IPS DF 4.7 (cell line): Measurements from ENCODE around the gene RNF13.

Source experiments
- DNase-seq: peaks from one replicate; pipeline ENCODE4 v3.0.0-alpha.2; 2013; ENCODE audit warnings: low spot score; ENCODE audit errors: extremely low read depth

The RNF13 gene

DNA sequence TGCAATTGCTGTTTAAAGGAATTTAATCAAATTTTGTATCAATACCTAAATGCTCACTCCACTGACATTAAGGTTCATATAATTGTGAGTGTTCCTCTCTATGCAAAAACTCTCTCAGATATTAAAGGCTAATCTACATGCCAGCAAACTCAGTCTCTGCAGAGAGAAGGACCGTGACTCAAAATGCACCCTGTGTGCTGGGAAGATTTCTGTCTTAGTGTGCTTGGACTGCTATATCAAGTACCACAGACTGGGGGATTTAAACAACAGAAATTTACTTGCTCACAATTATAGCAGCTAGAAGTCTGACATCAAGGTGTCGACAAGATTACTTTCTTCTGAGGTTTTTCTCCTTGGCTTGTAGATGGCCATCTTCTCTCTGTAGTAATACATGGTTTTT, 176.3 kb downstream of the RNF13 start:
- no peak for DNase-seq

DNA sequence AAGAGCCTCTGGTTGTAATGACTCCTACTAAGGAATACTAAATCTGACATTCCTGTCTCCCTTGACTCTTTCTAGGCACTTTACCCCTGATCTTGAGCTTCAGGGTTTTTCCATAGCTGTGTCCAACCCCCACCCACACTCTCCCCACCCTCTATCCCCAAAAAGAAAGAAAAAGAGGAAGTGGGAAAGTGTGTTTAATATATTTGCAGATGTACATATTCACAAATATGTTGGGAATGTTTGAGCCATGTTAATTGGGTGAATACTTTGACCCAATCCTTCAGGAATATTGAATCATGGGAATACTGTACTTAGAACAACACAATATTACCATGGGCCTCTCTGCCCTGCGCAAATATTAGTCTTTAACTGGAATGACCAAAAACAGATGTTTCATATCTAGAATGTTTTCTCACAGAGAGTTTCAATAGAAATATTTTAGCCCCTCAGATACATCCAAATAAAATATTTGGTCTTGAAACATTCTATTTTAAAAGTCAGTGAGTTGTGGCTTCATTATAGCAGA, 177.5 kb downstream of the RNF13 start:
- no peak for DNase-seq

DNA sequence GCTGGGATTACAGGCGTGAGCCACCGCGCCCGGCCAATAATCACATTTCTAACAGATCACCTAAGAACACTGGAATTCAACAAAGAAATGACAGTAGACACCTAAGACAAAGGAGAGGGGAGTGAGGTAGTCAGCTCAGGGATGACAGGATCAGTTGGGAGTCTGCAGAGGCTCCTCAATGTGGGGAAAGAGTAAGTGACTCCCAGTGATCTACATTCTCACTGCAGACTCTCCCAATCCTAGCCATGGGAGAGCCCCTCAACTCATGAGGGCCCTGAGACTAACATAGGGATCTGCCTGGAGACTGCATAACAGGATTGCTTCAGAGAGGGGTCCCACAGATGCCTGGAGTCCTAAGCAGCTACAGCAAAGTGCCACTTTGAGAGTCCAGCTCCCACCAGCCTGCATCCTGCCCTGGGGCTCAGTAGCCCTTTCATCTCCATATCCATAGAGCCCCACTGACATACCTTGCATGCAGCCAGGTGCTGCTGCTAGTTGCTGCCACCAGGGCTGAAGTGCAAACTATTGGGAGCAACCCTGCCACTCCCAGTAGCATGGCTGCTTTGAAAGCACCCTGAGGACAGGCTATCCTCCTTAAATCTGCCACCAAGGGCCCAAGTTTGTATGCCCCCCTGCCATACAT, 179.5 kb downstream of the RNF13 start:
- no peak for DNase-seq

DNA sequence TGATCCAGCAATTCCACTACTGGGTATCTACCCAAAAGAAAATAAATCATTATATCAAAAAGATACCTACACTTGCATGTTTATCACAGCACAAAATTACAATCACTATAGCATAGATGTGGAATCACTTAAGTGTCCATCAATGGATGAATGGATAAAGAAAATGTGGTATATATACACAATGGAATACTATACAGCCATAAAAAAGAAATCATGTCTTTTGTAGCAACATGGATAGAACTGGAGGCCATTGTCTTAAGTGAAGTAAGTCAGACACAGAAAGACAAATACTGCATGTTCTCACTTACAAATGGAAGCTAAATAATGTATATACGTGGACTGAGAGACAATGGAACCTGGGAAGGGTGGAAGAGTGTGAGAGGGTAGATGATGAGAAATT, 185.9 kb downstream of the RNF13 start:
- no peak for DNase-seq

DNA sequence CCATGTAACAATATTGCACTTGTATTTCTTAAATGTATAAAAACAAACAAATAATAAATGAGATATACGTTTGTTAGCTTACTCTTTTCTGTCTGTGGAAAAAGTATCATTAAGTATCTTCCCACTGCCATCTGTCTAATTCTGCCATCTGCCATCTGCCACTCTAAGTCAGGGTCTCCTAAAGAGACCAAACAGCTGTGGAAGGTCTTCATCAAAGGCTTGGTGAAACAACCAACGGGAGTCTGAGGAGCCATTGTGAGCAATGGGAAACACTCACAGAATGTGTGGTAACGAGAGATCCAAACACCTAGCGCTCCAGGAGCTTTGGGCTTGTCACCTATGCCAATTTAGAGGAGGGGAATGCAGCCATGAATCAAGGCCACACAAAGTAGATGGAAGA, 186.4 kb downstream of the RNF13 start:
- no peak for DNase-seq

DNA sequence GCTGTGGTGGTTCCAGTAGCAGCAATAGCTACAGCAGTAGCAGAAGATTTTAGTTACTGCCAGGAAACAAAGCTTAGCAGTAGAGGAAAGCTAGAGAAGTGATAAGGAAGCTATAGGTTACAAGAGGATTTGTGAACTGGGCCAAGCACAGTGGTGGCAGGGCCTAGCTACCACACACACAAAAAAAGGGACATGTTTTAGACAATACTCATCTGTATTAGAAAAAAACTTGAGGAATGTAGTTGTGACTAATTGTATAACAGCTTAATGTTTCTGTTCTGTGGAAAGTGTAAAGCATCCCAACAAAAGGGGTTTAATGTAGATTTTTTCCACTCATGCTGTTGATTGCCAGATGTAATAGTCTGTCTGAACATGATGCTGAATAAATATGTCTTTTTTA, 187.6 kb downstream of the RNF13 start:
- no peak for DNase-seq

DNA sequence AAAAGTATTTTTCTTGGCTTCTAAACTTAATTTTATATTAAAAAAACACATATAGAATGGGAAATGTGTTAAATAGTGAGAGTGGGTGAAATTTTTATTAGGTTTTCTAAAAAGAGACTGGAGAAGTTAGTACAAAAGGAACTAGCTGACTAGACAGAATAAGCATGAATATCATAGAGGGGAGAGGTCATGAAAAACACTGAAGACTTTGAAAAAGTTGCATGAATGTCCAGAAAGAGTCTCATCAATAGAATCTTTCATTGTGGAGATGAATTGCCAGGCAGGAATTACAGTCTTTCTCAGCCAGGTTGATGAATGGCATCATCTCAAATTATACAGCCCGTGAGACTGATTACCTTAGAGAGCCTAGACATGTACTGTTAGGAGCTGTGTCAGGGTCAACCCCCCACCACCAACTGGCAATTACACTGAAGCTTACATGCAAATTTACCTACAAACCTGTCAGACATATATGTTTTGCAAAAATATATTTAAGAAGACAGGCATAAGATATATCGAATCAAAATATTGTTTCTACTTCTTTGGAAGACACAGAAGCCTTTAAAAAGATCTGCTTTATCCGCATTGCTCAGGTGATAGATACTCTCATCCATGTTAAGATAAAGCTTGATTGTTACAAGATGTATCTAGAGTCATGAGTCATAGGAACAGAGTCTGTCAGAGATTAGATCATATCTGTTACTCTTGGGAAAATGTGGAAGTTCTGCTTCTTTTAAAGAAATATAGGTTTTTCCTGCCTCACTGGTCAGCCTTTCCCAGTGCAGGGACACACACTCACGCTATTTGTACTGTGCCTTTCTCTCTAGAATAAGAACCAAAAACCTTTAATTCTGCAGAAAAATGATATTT, 192.5 kb downstream of the RNF13 start:
- no peak for DNase-seq

DNA sequence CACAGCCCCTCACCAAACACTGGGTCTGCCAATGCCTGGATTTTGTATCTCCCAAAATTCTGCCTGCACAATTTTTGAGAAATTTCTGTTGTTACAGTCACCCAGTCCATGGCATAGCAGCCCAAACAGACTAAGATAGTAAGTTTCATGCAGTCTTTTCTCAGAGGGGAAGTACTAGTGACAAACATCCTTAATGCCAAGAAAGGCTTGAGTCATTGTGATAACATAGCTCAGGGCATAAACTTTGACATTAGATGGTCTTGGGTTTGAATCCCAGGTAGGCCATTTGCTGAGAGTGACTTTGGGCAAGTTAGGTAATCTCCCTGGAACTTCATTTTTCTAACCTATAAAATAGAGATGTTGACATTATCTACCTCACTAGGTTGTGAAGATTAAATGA, 193.8 kb downstream of the RNF13 start:
- no peak for DNase-seq
